Skeletal muscle tissue (tissue), 4 donors: ENCODE data around the gene STRN4. TPM values are rescaled to one million over a fixed set of nuclear protein-coding genes. Genes with fewer than 3 reads are reported as not detected.
"Not testable (repeated sequence)": the region's sequence is repeated elsewhere in the genome, so short reads cannot be mapped to it uniquely, and the experiment has no call there.

ENCODE experiments used
- H3K27ac ChIP-seq: one replicate; pipeline ENCODE4 v1.7.0; 2013; ENCODE audit warnings: mild to moderate bottlenecking, low read depth, low read length, inconsistent platforms
- H3K27me3 ChIP-seq, 3 donors: one replicate each; pipeline ENCODE4 v1.7.0; 2013; ENCODE audit warnings: low read length in 3 of 3; ENCODE audit not compliant: control insufficient read depth in 3 of 3, insufficient read depth in 3 of 3
- H3K36me3 ChIP-seq, 3 donors: one replicate each; pipeline ENCODE4 v1.7.0; 2013; ENCODE audit warnings: low read length in 3 of 3; ENCODE audit not compliant: control insufficient read depth in 3 of 3, insufficient read depth in 3 of 3
- H3K4me1 ChIP-seq, 3 donors: one replicate each; pipeline ENCODE4 v1.7.0; 2013; ENCODE audit warnings: low read length in 3 of 3, mild to moderate bottlenecking in 3 of 3; ENCODE audit not compliant: control insufficient read depth in 3 of 3, insufficient read depth in 3 of 3
- H3K4me3 ChIP-seq, 3 donors: one replicate each; pipeline ENCODE4 v1.7.0; 2013; ENCODE audit warnings: low read length in 3 of 3
- H3K9ac ChIP-seq, 3 donors: one replicate each; pipeline ENCODE4 v1.7.0; 2013; ENCODE audit warnings: low read length in 3 of 3, mild to moderate bottlenecking in 3 of 3, moderate library complexity in 2 of 3, low read depth in 1 of 3
- H3K9me3 ChIP-seq, 3 donors: one replicate each; pipeline ENCODE4 v1.7.0; 2013; ENCODE audit warnings: low read length in 3 of 3; ENCODE audit not compliant: control insufficient read depth in 3 of 3
- total RNA-seq: library from RNA; depleted of rRNA; stranded (reverse); fragments of >200 nt; gene quantifications from one replicate; pipeline ENCODE4 v1.2.3, GENCODE V29; 2014
- donor health status: Osteomylitis.

The STRN4 gene
- total RNA-seq, 1 donor from 2014 or later, result 28.2 TPM

GRCh38 chr19:46715975-46716671 is 30.1 kb downstream of the STRN4 start:
- H3K9ac ChIP-seq, result peak overlapping the region; percentile 82 to 90 (median 85)
- H3K4me3 ChIP-seq, result peak overlapping the region; percentile 82 to 89 (median 83)
- H3K27ac ChIP-seq, result peak overlapping the region; percentile 69
- no peaks in the 10 kb centered on the region for H3K9me3 ChIP-seq
- H3K4me1 ChIP-seq, result peaks cover 19 to 34% (median 31%) of the 10 kb centered on the region in 3 donors
- no peaks in the 10 kb centered on the region for H3K27me3 ChIP-seq
- H3K36me3 ChIP-seq, result peaks cover 12 to 16% (median 15%) of the 10 kb centered on the region in 3 donors

GRCh38 chr19:46715620-46715974 is 30.7 kb downstream of the STRN4 start:
- Histone ChIP-seq H3K4me1 (peaks cover 19 to 34% (median 31%) of the 10 kb centered on the region in 3 donors), H3K27me3 (no peaks in the 10 kb centered on the region), H3K9me3 (no peaks in the 10 kb centered on the region), H3K36me3 (peaks cover 7 to 10% (median 10%) of the 10 kb centered on the region in 3 donors), H3K4me3 (peak overlapping the region; percentile 82 to 89 (median 83)), H3K9ac (peak overlapping the region; percentile 61 to 90 (median 85)), H3K27ac (peak overlapping the region; percentile 4)

DNA sequence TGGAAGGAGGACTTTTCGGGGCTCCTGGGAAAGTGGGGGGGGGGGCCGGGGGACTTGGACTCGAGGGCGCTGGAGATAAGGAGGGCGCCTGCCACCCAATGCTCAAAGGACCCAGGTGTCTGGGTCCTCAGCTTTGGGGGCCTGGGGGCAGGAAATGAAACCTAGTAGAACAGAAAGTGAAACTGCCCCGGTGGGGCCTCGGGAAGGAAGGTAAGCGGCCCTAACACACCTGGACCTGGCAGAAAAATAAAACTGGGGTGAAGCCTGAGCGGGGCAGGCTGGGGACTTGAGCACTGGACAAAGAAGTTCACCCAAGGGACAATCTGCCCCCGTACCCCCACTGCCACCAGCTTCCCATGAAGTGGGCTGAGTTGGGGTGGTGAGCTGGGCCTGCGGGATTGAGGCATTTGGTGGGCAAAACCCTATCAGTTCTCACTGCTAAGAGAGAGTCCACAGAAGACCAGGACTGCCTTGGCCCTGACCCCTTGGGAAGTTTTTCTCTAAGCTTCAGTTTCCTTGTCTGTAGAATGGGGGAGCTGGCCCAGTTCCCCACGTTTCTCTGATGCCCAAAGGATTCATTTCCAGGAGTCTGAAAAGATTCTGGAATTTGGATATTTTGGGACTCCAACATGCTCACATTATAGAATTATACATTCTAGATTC is 31.7 kb downstream of the STRN4 start:
- H3K4me1 ChIP-seq, result peaks cover 19 to 34% (median 31%) of the 10 kb centered on the region in 3 donors
- peak overlapping the region; percentile 71 to 82 (median 76) for H3K4me3 ChIP-seq
- H3K27me3 ChIP-seq, result no peaks in the 10 kb centered on the region
- H3K36me3 ChIP-seq, result peaks cover under 1 to 2% (median 2%) of the 10 kb centered on the region in 3 donors
- H3K9me3 ChIP-seq, result no peaks in the 10 kb centered on the region
- peak overlapping the region; percentile 66 to 81 (median 70) for H3K9ac ChIP-seq
- H3K27ac ChIP-seq, result peak overlapping the region; percentile 64

- Histone ChIP-seq H3K9ac (peak overlapping the region; percentile 60 to 70 (median 61)), H3K9me3 (no peaks in the 10 kb centered on the region)
Observed at GRCh38 chr19:46713781-46714443, 32.3 kb downstream of the STRN4 start.

GRCh38 chr19:46712768-46713338 is 33.4 kb downstream of the STRN4 start:
- H3K27me3 ChIP-seq, H3K9ac ChIP-seq, H3K9me3 ChIP-seq, H3K27ac ChIP-seq, H3K4me3 ChIP-seq, H3K36me3 ChIP-seq: not testable (repeated sequence)
- peaks cover 17 to 22% (median 21%) of the 10 kb centered on the region in 3 donors for H3K4me1 ChIP-seq

More at GRCh38 chr19:46713781-46714443, 32.3 kb downstream of the STRN4 start:
- Histone ChIP-seq H3K27me3 (no peaks in the 10 kb centered on the region), H3K27ac (peak overlapping the region; percentile 64), H3K36me3 (peaks cover 0 to 2% (median under 1%) of the 10 kb centered on the region in 3 donors), H3K4me3 (peak overlapping the region; percentile 71 to 82 (median 76)), H3K4me1 (peaks cover 19 to 32% (median 31%) of the 10 kb centered on the region in 3 donors)

DNA sequence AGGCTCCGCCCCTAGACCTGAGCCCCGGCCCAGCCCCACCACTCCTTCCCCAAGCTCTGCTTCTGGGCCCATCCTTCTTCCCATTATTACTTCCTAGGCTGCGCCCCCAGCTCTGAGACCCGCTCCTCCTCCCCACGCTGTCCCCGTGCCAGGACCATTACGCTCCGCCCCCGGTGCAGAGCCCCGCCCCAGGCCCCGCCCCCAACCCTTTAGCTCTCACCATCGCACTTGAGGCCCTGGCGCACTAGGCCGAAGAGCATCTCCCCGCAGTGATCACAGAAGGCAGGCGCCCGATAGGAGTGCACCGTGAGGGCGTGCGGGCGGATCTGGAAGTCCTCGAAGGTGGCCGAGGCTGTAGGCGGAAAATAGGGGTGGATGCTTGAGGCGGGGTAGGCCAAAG is 35.6 kb downstream of the STRN4 start:
- H3K9ac ChIP-seq, result no peak overlapping the region
- peaks cover 0 to 2% (median 0%) of the 10 kb centered on the region in 3 donors for H3K36me3 ChIP-seq
- H3K9me3 ChIP-seq, result no peaks in the 10 kb centered on the region
- H3K4me1 ChIP-seq, result peaks cover 12 to 13% (median 12%) of the 10 kb centered on the region in 3 donors
- no peak overlapping the region for H3K4me3 ChIP-seq
- no peaks in the 10 kb centered on the region for H3K27me3 ChIP-seq
- no peak overlapping the region for H3K27ac ChIP-seq

DNA sequence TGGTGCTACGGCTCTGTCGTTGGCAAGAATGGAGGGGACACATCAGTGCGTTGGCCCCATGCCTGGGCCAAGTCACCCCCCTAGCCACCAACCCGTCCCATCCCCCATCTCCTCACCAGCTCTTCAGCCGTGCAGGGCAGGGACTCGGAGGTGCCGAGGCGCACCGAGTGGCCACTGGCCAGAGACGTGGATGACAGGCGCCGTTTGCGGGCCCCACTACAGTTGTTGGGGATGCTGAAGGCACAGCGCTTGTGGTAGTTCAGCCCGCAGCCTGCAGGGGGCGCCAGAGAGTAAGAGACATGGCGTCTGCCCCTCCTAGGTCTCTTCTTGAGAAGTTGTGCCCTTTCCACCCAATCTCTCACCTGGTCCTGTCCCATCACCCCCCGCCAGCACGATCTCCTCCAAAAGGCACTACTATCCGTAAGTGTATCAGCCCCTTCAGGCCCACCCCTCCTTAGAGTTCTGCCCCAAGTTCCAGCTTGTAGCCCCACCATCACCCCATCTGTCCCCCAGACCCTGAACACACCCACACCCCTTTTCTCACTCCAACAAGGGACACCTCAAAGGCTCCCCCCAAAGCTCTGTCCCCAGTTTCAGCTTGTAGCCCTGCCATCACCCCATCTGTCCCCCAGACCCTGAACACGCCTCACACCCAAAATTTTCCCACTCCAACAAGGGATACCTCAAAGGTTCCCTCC is 41.7 kb downstream of the STRN4 start:
- no peak overlapping the region for H3K27ac ChIP-seq
- no peaks in the 10 kb centered on the region for H3K27me3 ChIP-seq
- no peak overlapping the region for H3K9ac ChIP-seq
- H3K4me1 ChIP-seq, result no peaks in the 10 kb centered on the region
- H3K4me3 ChIP-seq, result no peak overlapping the region
- no peaks in the 10 kb centered on the region for H3K9me3 ChIP-seq
- peaks cover 19 to 28% (median 20%) of the 10 kb centered on the region in 3 donors for H3K36me3 ChIP-seq

DNA sequence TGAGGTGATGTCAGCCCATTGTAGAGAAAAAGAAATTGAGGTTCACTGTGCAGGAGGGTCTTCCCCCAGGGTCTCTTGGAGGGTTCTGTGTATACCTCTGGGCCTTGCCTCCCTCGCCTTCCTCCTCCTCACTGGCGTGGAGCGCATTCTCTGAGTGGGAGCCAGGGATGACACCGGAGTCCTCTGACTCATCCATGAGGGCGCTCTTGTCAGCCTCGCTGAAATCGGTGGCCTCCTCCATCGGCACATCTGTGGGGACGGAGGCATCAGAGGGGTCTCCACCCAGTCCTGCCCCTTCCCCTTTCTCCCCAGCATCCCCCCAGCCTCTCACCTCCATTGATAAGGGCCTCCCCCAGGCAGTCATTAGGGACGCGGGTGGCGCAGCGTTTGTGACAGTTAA is 45.5 kb downstream of the STRN4 start:
- Histone ChIP-seq H3K27ac (no peak overlapping the region), H3K4me3 (no peak overlapping the region), H3K9ac (no peak overlapping the region), H3K4me1 (peaks cover 0 to 6% (median 6%) of the 10 kb centered on the region in 3 donors), H3K27me3 (no peaks in the 10 kb centered on the region), H3K36me3 (peaks cover 29 to 41% (median 31%) of the 10 kb centered on the region in 3 donors), H3K9me3 (no peaks in the 10 kb centered on the region)
